ENCODE measurements around the gene WDR88. TPM values are rescaled to one million over a fixed set of nuclear protein-coding genes. Genes with fewer than 3 reads are reported as not detected.

Gene WDR88
- total RNA-seq, 1 experiment from 2014 or later = 0.28 TPM

DNA sequence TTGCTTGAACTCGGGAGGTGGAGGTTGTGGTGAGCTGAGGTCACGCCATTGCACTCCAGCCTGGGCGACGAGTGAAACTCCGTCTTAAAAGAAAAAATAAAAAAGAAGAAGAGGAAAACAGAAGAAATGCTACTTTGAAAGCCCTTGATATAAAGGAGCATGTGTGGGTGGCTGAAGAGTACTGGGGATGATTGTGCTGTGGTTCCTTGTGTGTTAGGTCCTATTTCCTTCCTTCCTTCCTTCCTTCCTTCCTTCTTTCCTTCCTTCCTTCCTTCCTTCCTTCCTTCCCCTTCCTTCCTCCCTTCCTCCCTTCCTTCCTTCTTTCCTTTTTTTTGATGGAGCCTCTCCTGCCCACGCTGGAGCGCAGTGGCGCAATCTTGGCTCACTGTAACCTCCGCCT is 14.3 kb downstream of the WDR88 start (continued):
- TF ChIP-seq NFE2L1 (CRISPR knock-in tag; IDR thresholded peaks at IDR 0.05) (no peak), ZNF423 (CRISPR knock-in tag; IDR thresholded peaks at IDR 0.05) (no peak), ETV6 (CRISPR knock-in tag; IDR thresholded peaks at IDR 0.05) (no peak), ZNF121 (CRISPR knock-in tag; IDR thresholded peaks at IDR 0.05) (no peak), ZNF219 (CRISPR knock-in tag; IDR thresholded peaks at IDR 0.05; ENCODE audit: borderline replicate concordance) (no peak)

DNA sequence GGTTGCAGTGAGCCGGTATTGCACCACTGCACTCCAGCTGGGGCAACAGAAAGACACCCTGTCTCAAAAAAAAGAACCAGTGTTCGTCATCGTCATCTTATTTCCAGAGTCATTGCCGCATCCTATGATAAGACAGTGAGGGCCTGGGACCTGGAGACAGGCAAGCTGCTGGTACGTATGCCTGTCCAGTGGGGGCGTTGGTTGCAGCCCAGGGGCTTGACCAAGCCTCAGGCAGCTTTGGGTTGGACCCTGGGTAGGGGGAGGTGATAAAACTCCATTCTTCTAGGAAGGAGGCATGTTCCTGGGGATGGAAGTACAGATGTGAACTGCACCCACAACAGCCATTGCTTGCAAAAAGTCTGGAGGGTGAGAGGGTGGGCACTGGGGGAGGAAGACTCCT is 15.6 kb downstream of the WDR88 start:
- no peaks in the 10 kb centered on the region for H3K27me3 Mint-ChIP-seq (ENCODE audit: low read depth)
- DNase-seq (ENCODE audit: low spot score) = peak; percentile 61
- TF ChIP-seq GABPB1 (CRISPR knock-in tag; IDR thresholded peaks at IDR 0.05) (no peak), SOX15 (CRISPR knock-in tag; IDR thresholded peaks at IDR 0.05) (no peak), NR1H2 (CRISPR knock-in tag; IDR thresholded peaks at IDR 0.05) (no peak)
- TF ChIP-seq, protein P1, sequence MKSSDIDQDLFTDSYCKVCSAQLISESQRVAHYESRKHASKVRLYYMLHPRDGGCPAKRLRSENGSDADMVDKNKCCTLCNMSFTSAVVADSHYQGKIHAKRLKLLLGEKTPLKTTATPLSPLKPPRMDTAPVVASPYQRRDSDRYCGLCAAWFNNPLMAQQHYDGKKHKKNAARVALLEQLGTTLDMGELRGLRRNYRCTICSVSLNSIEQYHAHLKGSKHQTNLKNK (CRISPR knock-in tag; IDR thresholded peaks at IDR 0.05) = no peak
- TF ChIP-seq, protein P2, sequence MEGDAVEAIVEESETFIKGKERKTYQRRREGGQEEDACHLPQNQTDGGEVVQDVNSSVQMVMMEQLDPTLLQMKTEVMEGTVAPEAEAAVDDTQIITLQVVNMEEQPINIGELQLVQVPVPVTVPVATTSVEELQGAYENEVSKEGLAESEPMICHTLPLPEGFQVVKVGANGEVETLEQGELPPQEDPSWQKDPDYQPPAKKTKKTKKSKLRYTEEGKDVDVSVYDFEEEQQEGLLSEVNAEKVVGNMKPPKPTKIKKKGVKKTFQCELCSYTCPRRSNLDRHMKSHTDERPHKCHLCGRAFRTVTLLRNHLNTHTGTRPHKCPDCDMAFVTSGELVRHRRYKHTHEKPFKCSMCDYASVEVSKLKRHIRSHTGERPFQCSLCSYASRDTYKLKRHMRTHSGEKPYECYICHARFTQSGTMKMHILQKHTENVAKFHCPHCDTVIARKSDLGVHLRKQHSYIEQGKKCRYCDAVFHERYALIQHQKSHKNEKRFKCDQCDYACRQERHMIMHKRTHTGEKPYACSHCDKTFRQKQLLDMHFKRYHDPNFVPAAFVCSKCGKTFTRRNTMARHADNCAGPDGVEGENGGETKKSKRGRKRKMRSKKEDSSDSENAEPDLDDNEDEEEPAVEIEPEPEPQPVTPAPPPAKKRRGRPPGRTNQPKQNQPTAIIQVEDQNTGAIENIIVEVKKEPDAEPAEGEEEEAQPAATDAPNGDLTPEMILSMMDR (IDR thresholded peaks at IDR 0.05) = peak; percentile 16; the same call in 1 of the 2 replicates
- TF ChIP-seq, protein P3, sequence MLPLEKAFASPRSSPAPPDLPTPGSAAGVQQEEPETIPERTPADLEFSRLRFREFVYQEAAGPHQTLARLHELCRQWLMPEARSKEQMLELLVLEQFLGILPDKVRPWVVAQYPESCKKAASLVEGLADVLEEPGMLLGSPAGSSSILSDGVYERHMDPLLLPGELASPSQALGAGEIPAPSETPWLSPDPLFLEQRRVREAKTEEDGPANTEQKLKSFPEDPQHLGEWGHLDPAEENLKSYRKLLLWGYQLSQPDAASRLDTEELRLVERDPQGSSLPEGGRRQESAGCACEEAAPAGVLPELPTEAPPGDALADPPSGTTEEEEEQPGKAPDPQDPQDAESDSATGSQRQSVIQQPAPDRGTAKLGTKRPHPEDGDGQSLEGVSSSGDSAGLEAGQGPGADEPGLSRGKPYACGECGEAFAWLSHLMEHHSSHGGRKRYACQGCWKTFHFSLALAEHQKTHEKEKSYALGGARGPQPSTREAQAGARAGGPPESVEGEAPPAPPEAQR (CRISPR knock-in tag; IDR thresholded peaks at IDR 0.05) = no peak
- H3K27ac Mint-ChIP-seq = no peak overlapping the region
- H3K4me3 Mint-ChIP-seq = no peak overlapping the region
- no peaks in the 10 kb centered on the region; the same call in 1 of the 2 replicates for H3K4me1 Mint-ChIP-seq
- CTCF ChIA-PET = interaction anchor here (0.6 to 5.8 kb wide), 21 partner anchors 8 to 259 kb away, joined by 3 to 76 read pairs (median 4); partner anchors contain the start of gene SLC7A10
- H3K36me3 Mint-ChIP-seq = no peaks in the 10 kb centered on the region
- POLR2A ChIA-PET = no interaction called here
- peak; percentile 84 for ATAC-seq
- H3K9me3 Mint-ChIP-seq = no peaks in the 10 kb centered on the region

DNA sequence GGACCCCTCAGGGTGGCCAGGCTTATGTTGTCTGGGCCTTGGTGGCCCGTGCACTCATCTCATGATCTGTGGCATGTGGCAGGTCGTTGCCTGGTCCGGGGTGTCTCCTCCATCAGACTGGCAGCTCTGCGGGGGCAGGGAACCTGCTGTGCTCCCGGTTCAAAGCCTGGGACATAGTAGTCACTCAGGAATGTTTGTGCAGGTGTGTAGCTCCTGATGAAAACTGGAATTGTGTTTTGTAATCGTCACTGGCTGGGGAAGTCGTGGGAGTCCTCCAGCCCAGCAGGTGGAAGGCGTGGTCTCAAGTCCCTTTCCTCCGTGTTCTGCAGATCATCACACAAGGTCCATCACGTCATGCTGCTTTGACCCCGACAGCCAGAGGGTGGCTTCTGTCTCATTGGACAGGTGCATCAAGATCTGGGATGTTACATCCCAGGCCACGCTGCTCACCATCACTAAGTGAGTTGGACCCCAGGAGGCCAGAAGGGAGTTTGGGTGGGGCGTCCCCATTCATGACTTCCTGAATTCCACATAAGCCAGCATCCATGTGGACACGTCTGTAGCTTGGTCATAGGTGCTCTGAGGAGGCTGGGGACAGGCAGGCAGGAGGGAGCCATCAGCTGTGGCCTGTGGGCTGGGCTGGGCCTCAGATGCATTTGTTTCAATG is 19.1 kb downstream of the WDR88 start:
- POLR2A ChIA-PET = no interaction called here
- Mint-ChIP-seq H3K9me3 (no peaks in the 10 kb centered on the region), H3K27me3 (ENCODE audit: low read depth) (no peaks in the 10 kb centered on the region), H3K4me1 (no peaks in the 10 kb centered on the region), H3K36me3 (no peaks in the 10 kb centered on the region), H3K4me3 (no peak overlapping the region), H3K27ac (no peak overlapping the region)
- CTCF ChIA-PET = interaction anchor here (1.6 to 2.4 kb wide), 2 partner anchors 33 kb away, joined by 7 to 8 read pairs; no protein-coding TSS in a partner anchor
- DNase-seq (ENCODE audit: low spot score) (no peak), ATAC-seq (no peak)
- TF ChIP-seq IRF2 (CRISPR knock-in tag; IDR thresholded peaks at IDR 0.05; ENCODE audit: borderline replicate concordance, low read depth) (no peak), ESRRA (CRISPR knock-in tag; IDR thresholded peaks at IDR 0.05; ENCODE audit: borderline replicate concordance) (no peak), ZNF423 (CRISPR knock-in tag; IDR thresholded peaks at IDR 0.05) (no peak), MYBL2 (CRISPR knock-in tag; IDR thresholded peaks at IDR 0.05) (no peak), NFE2L1 (CRISPR knock-in tag; IDR thresholded peaks at IDR 0.05) (no peak), TEAD4 (CRISPR knock-in tag; IDR thresholded peaks at IDR 0.05) (no peak), NFYB (CRISPR knock-in tag; conservative IDR thresholded peaks at IDR 0.05; ENCODE audit: low read depth) (no peak), E2F1 (CRISPR knock-in tag; IDR thresholded peaks at IDR 0.05) (no peak), NR3C1 (CRISPR knock-in tag; conservative IDR thresholded peaks at IDR 0.05; ENCODE audit: low read depth) (no peak), FOXK1 (CRISPR knock-in tag; IDR thresholded peaks at IDR 0.05) (no peak), CREB1 (CRISPR knock-in tag; IDR thresholded peaks at IDR 0.05) (no peak), ATF6 (CRISPR knock-in tag; IDR thresholded peaks at IDR 0.05) (no peak), ZNF219 (CRISPR knock-in tag; IDR thresholded peaks at IDR 0.05; ENCODE audit: borderline replicate concordance) (no peak)
- TF ChIP-seq, protein P4, sequence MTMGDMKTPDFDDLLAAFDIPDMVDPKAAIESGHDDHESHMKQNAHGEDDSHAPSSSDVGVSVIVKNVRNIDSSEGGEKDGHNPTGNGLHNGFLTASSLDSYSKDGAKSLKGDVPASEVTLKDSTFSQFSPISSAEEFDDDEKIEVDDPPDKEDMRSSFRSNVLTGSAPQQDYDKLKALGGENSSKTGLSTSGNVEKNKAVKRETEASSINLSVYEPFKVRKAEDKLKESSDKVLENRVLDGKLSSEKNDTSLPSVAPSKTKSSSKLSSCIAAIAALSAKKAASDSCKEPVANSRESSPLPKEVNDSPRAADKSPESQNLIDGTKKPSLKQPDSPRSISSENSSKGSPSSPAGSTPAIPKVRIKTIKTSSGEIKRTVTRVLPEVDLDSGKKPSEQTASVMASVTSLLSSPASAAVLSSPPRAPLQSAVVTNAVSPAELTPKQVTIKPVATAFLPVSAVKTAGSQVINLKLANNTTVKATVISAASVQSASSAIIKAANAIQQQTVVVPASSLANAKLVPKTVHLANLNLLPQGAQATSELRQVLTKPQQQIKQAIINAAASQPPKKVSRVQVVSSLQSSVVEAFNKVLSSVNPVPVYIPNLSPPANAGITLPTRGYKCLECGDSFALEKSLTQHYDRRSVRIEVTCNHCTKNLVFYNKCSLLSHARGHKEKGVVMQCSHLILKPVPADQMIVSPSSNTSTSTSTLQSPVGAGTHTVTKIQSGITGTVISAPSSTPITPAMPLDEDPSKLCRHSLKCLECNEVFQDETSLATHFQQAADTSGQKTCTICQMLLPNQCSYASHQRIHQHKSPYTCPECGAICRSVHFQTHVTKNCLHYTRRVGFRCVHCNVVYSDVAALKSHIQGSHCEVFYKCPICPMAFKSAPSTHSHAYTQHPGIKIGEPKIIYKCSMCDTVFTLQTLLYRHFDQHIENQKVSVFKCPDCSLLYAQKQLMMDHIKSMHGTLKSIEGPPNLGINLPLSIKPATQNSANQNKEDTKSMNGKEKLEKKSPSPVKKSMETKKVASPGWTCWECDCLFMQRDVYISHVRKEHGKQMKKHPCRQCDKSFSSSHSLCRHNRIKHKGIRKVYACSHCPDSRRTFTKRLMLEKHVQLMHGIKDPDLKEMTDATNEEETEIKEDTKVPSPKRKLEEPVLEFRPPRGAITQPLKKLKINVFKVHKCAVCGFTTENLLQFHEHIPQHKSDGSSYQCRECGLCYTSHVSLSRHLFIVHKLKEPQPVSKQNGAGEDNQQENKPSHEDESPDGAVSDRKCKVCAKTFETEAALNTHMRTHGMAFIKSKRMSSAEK (CRISPR knock-in tag; IDR thresholded peaks at IDR 0.05; ENCODE audit: borderline replicate concordance) = no peak
- TF ChIP-seq, protein P1 (CRISPR knock-in tag; IDR thresholded peaks at IDR 0.05) = no peak

All from WTC11 (cell line).